Measurements from ENCODE around the gene CDK7. TPM values are rescaled to one million over a fixed set of nuclear protein-coding genes. Genes with fewer than 3 reads are reported as not detected.

Gene CDK7
- total and polyA plus RNA-seq, 9 of the 15 experiments (the other 6 are each of a cell fraction or from before 2014, with no cell fraction given), result 41.7 to 143 (median 65.3) TPM

GRCh38 chr5:69217548-69218526 is 16.8 kb upstream of the CDK7 start (continued):
- TF ChIP-seq BRF2 (IDR thresholded peaks at IDR 0.05; ENCODE audit: borderline replicate concordance, insufficient read depth, insufficient read length) (no peak), GTF3C2 (IDR thresholded peaks at IDR 0.05; ENCODE audit: borderline replicate concordance, extremely low read depth, insufficient read length) (no peak), HMGN3 (IDR thresholded peaks at IDR 0.05; ENCODE audit: borderline replicate concordance, extremely low read depth, insufficient read length, low read depth, low read length) (no peak), ZNF143 (CRISPR knock-in tag; IDR thresholded peaks at IDR 0.05) (no peak), CCAR2 (IDR thresholded peaks at IDR 0.05; ENCODE audit: low read depth, low read length) (no peak), PURB (CRISPR knock-in tag; IDR thresholded peaks at IDR 0.05; ENCODE audit: low read depth) (no peak), MNT (conservative IDR thresholded peaks at IDR 0.05) (peak; percentile 59 to 65), GABPB2 (CRISPR knock-in tag; conservative IDR thresholded peaks at IDR 0.05) (no peak), YBX1 (IDR thresholded peaks at IDR 0.05) (no peak), PRMT5 (CRISPR knock-in tag; IDR thresholded peaks at IDR 0.05) (no peak), ZNF124 (CRISPR knock-in tag; IDR thresholded peaks at IDR 0.05) (no peak), FIP1L1 (IDR thresholded peaks at IDR 0.05; ENCODE audit: low read depth, low read length, poor library complexity, severe bottlenecking) (peak; percentile 61), SMAD2 (IDR thresholded peaks at IDR 0.05; ENCODE audit: low read depth, low read length) (no peak), SIX5 (IDR thresholded peaks at IDR 0.05; ENCODE audit: borderline replicate concordance in 1 of 2, insufficient read depth in 1 of 2, low read depth in 1 of 2, low read length in 2 of 2) (no peak), GTF2F1 (IDR thresholded peaks at IDR 0.05; ENCODE audit: low read depth, low read length) (no peak), CREB1 (IDR thresholded peaks at IDR 0.05) (peak; percentile 64), CREB1 (CRISPR knock-in tag; IDR thresholded peaks at IDR 0.05) (peak; percentile 82; the same call in 1 of the 2 replicates), EWSR1 (IDR thresholded peaks at IDR 0.05; ENCODE audit: borderline replicate concordance, low read depth, partially characterized antibody) (no peak)

Measured in K562 (cell line).